ENCODE results near the gene SPSB3. TPM values are rescaled to one million over a fixed set of nuclear protein-coding genes. Genes with fewer than 3 reads are reported as not detected.

SPSB3 gene
- total RNA-seq, 4 donors from 2014 or later = 52.2 to 87.3 (median 68.5) TPM

- 87 to 93% methylated on average over 15 to 23 of the region's 26 CpGs for WGBS, 2 donors
- Histone ChIP-seq H3K36me3 (peaks cover 36 to 39% of the 10 kb centered on the region in 2 donors), H3K27me3 (no peaks in the 10 kb centered on the region), H3K4me1 (peaks cover 15 to 17% of the 10 kb centered on the region in 2 donors), H3K27ac (no peak overlapping the region), H3K4me3 (replicated peaks in 1 of 3) (no peak overlapping the region), H3K9me3 (no peaks in the 10 kb centered on the region)
- no peak for DNase-seq
- intact Hi-C loops (cut with DNase I) = no loop called here
- TF ChIP-seq, protein P1, sequence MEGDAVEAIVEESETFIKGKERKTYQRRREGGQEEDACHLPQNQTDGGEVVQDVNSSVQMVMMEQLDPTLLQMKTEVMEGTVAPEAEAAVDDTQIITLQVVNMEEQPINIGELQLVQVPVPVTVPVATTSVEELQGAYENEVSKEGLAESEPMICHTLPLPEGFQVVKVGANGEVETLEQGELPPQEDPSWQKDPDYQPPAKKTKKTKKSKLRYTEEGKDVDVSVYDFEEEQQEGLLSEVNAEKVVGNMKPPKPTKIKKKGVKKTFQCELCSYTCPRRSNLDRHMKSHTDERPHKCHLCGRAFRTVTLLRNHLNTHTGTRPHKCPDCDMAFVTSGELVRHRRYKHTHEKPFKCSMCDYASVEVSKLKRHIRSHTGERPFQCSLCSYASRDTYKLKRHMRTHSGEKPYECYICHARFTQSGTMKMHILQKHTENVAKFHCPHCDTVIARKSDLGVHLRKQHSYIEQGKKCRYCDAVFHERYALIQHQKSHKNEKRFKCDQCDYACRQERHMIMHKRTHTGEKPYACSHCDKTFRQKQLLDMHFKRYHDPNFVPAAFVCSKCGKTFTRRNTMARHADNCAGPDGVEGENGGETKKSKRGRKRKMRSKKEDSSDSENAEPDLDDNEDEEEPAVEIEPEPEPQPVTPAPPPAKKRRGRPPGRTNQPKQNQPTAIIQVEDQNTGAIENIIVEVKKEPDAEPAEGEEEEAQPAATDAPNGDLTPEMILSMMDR (IDR thresholded peaks at IDR 0.05) = no peak
- no peak for TF ChIP-seq POLR2A (IDR thresholded peaks at IDR 0.05)
These were observed 13.5 kb downstream of the SPSB3 start for GRCh38 chr16:1768767-1769401.

GRCh38 chr16:1768061-1768766 is 14.2 kb downstream of the SPSB3 start:
- WGBS, 2 donors = 94% methylated on average over 27 to 29 of the region's 41 CpGs
- peaks cover 36 to 43% of the 10 kb centered on the region in 2 donors for H3K36me3 ChIP-seq

GRCh38 chr16:1767116-1767994 is 15.0 kb downstream of the SPSB3 start:
- Histone ChIP-seq H3K4me1 (peaks cover 9 to 14% of the 10 kb centered on the region in 2 donors), H3K36me3 (peaks cover 36 to 49% of the 10 kb centered on the region in 2 donors), H3K9me3 (no peaks in the 10 kb centered on the region), H3K4me3 (replicated peaks in 1 of 3) (no peak overlapping the region), H3K27ac (no peak overlapping the region), H3K27me3 (no peaks in the 10 kb centered on the region)
- TF ChIP-seq, protein P1 (IDR thresholded peaks at IDR 0.05) = no peak
- no peak for TF ChIP-seq POLR2A (IDR thresholded peaks at IDR 0.05)
- no peak for DNase-seq
- 96 to 97% methylated on average over 28 to 30 of the region's 42 CpGs for WGBS, 2 donors
- intact Hi-C loops (cut with DNase I) = no loop called here

More at GRCh38 chr16:1768061-1768766, 14.2 kb downstream of the SPSB3 start:
- DNase-seq = no peak
- no peak for TF ChIP-seq POLR2A (IDR thresholded peaks at IDR 0.05)
- TF ChIP-seq, protein P1 (IDR thresholded peaks at IDR 0.05) = no peak
- Histone ChIP-seq H3K4me3 (replicated peaks in 1 of 3) (no peak overlapping the region), H3K27me3 (no peaks in the 10 kb centered on the region), H3K9me3 (no peaks in the 10 kb centered on the region), H3K4me1 (peaks cover 11 to 15% of the 10 kb centered on the region in 2 donors), H3K27ac (no peak overlapping the region)
- intact Hi-C loops (cut with DNase I) = no loop called here

DNA sequence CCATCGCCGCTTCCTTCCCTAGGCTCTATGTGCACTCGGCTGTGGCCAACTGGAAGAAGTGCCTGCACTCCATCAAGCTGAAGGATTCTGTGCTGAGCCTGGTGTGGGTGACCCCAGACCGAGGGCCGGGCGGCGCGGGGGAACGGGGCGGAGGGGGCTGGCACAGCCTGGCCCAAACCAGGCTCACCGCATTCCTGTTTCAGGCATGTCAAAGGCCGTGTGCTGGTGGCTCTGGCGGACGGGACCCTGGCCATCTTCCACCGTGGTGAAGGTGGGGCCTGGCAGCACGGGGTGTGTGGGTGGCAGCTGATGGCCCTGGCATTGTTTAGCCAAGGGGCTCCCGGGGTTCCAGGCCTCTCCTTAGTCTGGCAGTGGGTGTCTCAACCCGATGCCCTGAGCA is 15.7 kb downstream of the SPSB3 start:
- Histone ChIP-seq H3K27ac (no peak overlapping the region), H3K4me1 (peaks cover 3 to 8% of the 10 kb centered on the region in 2 donors), H3K4me3 (replicated peaks in 1 of 3) (no peak overlapping the region), H3K27me3 (no peaks in the 10 kb centered on the region), H3K9me3 (no peaks in the 10 kb centered on the region), H3K36me3 (peaks cover 39 to 56% of the 10 kb centered on the region in 2 donors)
- no peak for TF ChIP-seq POLR2A (IDR thresholded peaks at IDR 0.05)
- TF ChIP-seq, protein P1 (IDR thresholded peaks at IDR 0.05) = no peak
- no peak for DNase-seq
- WGBS, 2 donors = 88% methylated on average over 13 of the region's 18 CpGs; no CpG with 5 or more reads in 1 of the 2 donors
- intact Hi-C loops (cut with DNase I) = no loop called here
